ENCODE data around the gene CDSN.

The CDSN gene

DNA sequence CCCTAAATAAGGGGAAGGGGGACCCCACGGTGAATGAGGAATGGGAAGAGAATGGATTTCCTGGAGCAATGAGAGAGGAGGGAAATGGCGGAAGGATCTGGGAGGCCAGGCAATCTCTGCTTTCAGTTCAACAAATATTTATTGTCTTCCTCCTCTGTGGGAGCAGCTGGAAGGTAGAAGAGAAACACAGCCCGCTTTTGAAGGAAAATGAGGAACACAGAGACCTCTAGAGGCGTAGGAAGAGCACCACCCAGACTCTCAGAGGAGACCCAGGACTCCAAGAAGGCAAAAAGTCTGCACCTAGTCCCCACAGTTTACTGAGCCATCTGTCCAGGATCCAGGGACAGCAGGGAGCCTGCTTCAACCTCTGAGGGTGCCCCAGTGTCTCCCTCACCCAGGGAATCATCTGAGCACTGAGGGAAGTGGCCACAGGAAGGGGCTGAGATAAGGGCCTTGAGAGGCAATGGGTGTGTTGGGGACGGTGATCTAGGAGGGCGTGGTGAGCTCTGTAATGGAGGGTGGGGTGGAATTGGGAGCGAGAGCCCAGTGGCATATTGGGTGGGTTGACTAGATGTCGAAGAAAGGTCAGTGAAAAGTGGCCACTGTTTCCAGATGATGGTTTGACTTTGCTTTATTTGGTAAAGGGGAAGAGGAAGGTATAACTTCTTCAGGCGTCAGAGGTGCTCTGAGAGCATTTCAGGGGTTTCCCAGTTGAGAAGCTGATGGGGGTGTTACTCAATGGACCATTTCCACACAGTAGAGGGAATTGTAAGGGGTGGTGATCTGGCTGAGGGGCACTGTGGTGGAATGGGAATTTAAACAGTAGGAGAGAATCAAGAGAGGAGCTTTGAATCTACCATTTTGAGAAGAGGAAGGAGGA, 5.0 kb downstream of the CDSN start:
- DNase-seq: no peak

DNA sequence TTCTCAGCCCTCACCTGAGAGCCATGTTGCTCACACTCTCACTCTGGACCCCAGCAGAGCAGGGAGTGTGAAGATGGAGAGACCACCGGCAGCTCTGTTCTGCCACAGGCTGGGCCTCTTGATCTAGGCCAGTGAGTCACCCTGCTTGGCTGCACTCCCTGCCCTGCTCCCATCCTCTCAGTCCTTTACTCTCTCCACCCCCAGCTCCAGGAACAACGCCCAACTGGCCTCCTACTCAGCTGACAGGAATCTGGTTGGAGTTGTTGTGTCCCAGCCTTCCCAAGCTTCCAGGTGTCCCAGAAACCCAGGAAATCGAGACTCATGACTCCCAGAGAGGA, 5.7 kb downstream of the CDSN start, which contains the start of gene PSORS1C1:
PSORS1C1 (plus strand) TSS at position 260 of the 338 bp plus-strand sequence. CDS start 14,833 bp downstream, outside the sequence.
- no peak for DNase-seq

GRCh38 chr6:31113861-31114540, 6.2 kb downstream of the CDSN start:
- DNase-seq: no peak

- DNase-seq: no peak
These were observed 7.8 kb downstream of the CDSN start, which contains the start of gene C6orf15 for GRCh38 chr6:31112478-31112877. C6orf15 (minus strand) TSS chr6:31112575; CDS start chr6:31112555, 20 bp downstream.

- DNase-seq: no peak
These were observed 8.5 kb downstream of the CDSN start for GRCh38 chr6:31111712-31112111.

DNA sequence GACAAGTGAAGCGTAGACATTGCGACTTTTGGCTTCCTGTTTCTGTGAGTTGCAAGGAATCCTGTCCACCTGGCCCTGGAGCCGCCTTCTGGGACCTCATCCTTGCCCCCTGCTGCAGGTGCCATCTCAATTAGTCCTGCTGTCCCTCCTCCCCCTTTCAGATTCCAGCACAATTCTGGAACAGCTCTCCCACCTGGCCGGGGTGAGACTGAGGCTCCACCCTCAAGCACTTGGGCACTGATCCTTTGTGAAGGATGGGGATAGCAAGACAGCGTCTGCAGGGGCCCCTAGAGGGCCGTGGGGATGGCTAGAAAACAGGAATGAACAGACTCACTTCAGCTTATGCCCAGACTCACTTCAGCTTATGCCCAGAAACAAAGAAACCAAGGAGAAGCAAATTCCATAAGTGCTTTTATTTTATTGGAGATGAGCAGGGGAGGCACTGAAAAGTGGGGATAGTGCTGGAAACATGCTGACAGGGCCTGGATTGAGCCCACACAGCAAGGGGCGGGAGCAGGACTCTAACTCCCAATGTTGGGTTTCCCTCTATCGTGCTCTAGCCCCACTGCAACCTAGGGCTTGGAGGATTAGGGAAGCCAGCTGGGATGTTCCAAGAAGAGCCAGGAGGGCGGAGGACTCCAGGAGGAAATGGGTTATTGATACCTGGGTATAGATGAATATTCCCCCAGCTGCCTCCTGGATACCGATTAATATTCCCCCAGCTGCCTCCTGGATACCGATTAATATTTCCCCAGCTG, 9.2 kb downstream of the CDSN start:
- no peak for DNase-seq

DNA sequence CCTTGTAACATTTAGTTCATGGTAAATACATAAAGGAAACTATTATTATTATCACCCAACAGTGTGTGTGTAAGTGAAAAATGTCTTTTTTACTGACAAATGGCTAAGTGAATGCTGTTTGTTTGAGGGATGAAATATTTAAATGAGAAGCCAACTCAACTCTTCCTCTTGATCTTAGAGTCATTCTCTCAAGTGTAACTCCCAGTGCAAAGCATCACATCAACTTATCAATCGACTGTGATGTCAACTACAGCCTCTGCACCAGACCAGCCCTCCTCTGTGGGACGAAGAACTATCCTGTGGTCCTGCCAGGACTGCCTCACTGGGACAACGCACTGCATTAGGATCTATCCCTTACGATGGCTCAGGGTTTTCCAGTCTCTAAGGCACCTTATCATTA, 13.2 kb downstream of the CDSN start:
- DNase-seq: no peak

DNA sequence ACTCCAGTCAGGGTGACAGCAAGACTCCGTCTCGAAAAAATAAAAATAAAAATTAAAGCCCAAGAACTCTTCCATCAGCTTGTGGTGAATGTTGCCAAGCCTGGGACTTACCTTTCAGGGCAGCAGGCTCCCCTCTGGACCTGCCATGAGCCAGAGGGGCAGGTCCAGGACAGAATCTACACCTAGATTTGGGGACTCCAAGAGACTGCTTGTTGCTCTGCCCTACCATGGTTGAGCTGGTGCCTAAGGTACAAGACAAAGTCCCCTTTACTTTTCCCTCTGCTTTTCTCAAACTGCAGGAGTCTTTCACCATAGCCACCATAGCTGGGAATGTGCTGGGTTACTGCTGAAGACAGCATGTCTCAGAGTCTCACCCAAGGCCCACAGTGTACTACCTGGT, 17.1 kb downstream of the CDSN start:
- no peak for DNase-seq

DNA sequence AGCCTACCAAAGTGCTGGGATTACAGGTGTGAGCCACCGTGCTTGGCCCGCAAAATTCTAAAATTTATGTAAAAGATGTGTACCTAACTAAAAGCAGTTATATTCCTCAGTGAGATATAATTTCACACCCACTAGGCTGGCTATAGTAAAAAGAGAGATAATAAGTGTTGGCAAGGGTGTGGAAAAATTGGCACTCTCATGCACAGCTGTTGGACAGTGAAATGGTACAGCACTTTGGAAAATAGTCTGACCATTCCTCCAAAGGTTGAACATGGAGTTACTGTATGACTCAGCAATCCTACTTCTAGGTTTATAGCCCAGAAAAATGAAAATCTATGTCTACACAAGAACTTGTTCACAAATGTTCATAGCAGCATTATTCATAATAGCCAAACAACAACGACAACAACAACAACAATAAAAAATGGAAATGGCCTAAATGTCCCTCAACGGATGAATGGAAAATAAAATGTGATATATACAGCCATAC, 21.8 kb downstream of the CDSN start:
- no peak for DNase-seq

GRCh38 chr6:31096656-31097055, 23.6 kb downstream of the CDSN start:
- DNase-seq: no peak

GRCh38 chr6:31096215-31096614, 24.0 kb downstream of the CDSN start:
- no peak for DNase-seq

- no peak for DNase-seq
These were observed 25.8 kb downstream of the CDSN start for GRCh38 chr6:31094389-31094881.

DNA sequence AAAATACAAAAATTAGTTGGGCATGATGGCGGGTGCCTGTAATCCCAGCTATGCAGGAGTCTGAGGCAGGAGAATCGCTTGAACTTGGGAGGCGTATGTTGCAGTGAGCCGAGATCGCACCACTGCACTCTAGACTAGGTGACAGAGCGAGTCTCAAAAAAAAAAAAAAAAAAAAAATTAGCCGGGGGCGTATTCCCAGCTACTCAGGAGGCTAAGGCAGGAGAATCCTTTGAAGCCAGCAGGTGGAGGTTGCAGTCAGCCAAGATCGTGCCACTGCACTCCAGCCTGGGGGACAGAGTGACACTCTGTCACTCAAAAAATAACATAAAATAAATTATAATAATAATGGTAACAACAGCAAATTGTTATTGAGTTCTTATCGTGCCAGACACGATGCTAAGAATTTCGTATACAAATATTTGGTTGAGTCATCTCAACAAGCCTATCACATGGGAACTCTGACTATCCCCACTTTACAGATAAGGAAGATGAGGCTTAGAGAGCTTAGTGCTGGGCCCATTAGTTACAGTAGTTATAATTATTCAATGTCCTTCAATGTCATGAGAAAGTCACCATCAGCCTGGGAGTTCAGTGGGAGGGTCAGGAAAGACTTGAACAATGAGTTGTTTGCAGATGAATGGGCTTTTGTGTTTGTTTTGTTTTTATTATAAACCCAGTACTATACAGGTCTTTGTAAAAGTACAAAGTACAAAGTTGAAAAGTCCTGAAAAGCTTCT, 27.3 kb downstream of the CDSN start:
- no peak for DNase-seq

GRCh38 chr6:31092238-31092637, 28.0 kb downstream of the CDSN start:
- DNase-seq: no peak

- no peak for DNase-seq
These were observed 28.6 kb downstream of the CDSN start for GRCh38 chr6:31091680-31092079.

DNA sequence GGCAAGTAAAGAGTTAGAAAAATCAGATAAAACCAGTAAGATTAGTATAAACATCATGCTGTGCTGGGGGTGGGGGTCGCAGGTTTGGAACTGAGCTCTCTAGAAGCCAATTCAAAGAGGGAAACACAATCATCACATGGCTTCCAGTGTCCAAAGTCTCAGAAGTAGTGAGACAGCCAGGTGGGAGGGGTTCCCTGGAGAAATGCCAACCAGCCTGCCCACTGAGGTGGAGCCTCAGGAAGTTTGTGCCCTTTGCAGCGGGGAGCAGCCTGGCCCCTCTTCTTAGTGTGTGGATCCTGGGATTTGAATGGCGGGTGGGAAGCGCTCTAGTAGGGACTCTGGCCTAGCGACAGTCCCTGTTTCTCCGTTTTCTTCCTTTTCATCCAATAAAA, 29.3 kb downstream of the CDSN start:
- DNase-seq: no peak

DNA sequence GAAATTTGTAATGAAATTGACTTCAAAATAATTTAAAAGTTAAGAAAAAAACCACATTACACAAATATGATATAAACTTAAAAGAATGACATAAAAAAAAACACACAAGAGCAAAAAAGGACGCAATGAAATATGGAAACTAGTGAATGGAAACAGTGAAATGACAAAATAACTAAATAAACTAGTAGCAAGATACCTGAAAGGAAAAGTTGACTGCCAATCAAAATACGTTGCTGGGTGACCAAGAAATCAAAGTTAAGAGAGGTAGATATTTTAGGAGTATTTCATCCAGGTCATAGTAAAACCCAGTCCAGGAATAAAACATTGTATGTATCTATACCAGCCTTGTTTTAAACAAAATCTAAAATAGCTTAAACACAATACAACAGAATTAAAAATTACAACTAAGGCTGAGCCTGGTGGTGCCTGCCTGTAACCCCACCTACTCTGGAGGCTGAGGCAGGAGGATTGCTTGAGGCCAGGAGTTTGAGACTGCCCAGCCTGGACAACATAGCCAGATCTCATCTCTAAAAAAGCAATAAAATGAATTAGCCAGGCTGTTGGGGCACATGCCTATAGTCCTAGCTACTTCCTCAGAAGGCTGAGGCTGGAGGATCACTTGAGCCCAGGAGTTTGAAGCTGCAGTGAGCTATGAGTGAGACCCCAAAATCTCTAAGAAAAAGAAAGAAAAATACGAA, 29.8 kb downstream of the CDSN start:
- DNase-seq: no peak

- DNase-seq: peak; percentile 94
These were observed 32.7 kb downstream of the CDSN start for GRCh38 chr6:31087494-31088089.

DNA sequence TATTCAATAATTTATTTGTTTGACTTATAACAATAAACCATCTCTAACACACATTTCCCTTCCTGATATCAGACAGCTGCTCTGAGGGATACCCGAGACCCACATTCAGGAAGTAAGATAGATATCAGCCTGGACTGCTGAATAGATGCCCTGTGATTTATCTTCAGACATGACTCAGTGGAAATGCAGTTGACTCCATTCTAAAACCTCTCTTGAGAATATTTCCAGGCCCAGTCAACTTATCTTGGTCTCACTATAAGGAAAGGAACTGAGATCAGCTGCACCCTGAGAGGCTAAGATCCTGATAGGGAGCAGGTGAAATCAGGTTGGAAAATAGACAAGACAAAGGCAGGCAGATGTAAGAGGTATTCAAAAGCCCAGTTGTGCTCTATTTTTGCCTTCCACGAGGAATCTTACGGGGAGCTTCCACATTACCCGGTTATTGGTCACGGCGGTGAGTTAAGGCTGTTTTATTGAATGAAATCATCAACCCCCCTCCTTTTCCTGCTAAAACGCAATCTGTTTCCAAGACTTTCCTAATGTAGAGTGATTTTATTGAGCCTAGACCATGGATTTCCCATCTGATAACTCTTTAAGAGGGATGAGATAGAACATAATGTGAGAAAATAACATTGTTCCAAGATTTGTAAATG, 33.3 kb downstream of the CDSN start:
- DNase-seq: no peak

- no peak for DNase-seq
These were observed 36.4 kb downstream of the CDSN start for GRCh38 chr6:31083742-31084354.

All from activated T-cell treated with anti-CD3 and anti-CD28 coated beads for 4 hours (primary cell).